Activated naive CD8-positive, alpha-beta T cell treated with anti-CD3 and anti-CD28 coated beads, Interleukin-2, amount 10 ng/mL, durations not matched to agents 7 days and 5 days (primary cell): ENCODE data around the gene TMEM38B. TPM values are rescaled to one million over a fixed set of nuclear protein-coding genes. Genes with fewer than 3 reads are reported as not detected.

ENCODE experiments used
- ATAC-seq: fragments of 150-1000 bp; cut with Tn5 transposase; one replicate; pipeline ENCODE4 v1.10.0; 2021; ENCODE audit warnings: low read depth, moderate library complexity
- POLR2A ChIA-PET: fragments of 350-600 bp; sonication (Branson Sonifier 250); formaldehyde crosslinking; loops from one replicate; lab custom pipeline; 2021; ENCODE audit warnings: antibody characterized with exemption; lab: Charles Lee
- DNase-seq: peaks from one replicate; pipeline ENCODE4 v3.0.0; 2021
- H3K27ac Mint-ChIP-seq: one replicate; pipeline ENCODE4 v1.8.0; 2022; ENCODE audit warnings: mild to moderate bottlenecking, mixed read lengths
- H3K27me3 Mint-ChIP-seq: one replicate; pipeline ENCODE4 v1.8.0; 2022; ENCODE audit warnings: mild to moderate bottlenecking, moderate library complexity, mixed read lengths
- H3K36me3 Mint-ChIP-seq: one replicate; pipeline ENCODE4 v1.8.0; 2021; ENCODE audit warnings: mild to moderate bottlenecking, mixed read lengths
- H3K4me1 Mint-ChIP-seq: one replicate; pipeline ENCODE4 v1.8.0; 2021; ENCODE audit warnings: mixed read lengths
- H3K4me3 Mint-ChIP-seq: one replicate; pipeline ENCODE4 v1.8.0; 2022; ENCODE audit warnings: mild to moderate bottlenecking, moderate library complexity, mixed read lengths
- H3K9me3 Mint-ChIP-seq: one replicate; pipeline ENCODE4 v1.8.0; 2021; ENCODE audit warnings: mixed read lengths
- total RNA-seq, 2 experiments: library from RNA; stranded (reverse); gene quantifications; one replicate each; pipeline ENCODE4 v1.2.3, GENCODE V29; 2021

The TMEM38B gene
- total RNA-seq, 2 experiments from 2014 or later = 8.6 to 9.4 TPM

- POLR2A ChIA-PET = no interaction called here
- ATAC-seq = no peak
- Mint-ChIP-seq H3K36me3 (no peaks in the 10 kb centered on the region), H3K27me3 (peaks cover 2% of the 10 kb centered on the region), H3K4me1 (no peaks in the 10 kb centered on the region), H3K9me3 (no peaks in the 10 kb centered on the region), H3K4me3 (no peak overlapping the region), H3K27ac (no peak overlapping the region)
- DNase-seq = no peak
These were observed 21.6 kb upstream of the TMEM38B start for GRCh38 chr9:105672711-105673234.

- H3K4me3 Mint-ChIP-seq = no peak overlapping the region
These were observed 20.4 kb upstream of the TMEM38B start for GRCh38 chr9:105673850-105674387.

GRCh38 chr9:105676351-105676923 is 17.9 kb upstream of the TMEM38B start:
- POLR2A ChIA-PET = no interaction called here
- Mint-ChIP-seq H3K4me3 (no peak overlapping the region), H3K27ac (no peak overlapping the region), H3K36me3 (no peaks in the 10 kb centered on the region), H3K9me3 (no peaks in the 10 kb centered on the region), H3K27me3 (peaks cover 2% of the 10 kb centered on the region), H3K4me1 (no peaks in the 10 kb centered on the region)
- ATAC-seq (no peak), DNase-seq (no peak)

More at GRCh38 chr9:105673850-105674387, 20.4 kb upstream of the TMEM38B start:
- Mint-ChIP-seq H3K36me3 (no peaks in the 10 kb centered on the region), H3K4me1 (no peaks in the 10 kb centered on the region), H3K9me3 (no peaks in the 10 kb centered on the region), H3K27ac (no peak overlapping the region), H3K27me3 (peaks cover 2% of the 10 kb centered on the region)
- ATAC-seq (no peak), DNase-seq (no peak)
- POLR2A ChIA-PET = no interaction called here

- DNase-seq (no peak), ATAC-seq (no peak)
- POLR2A ChIA-PET = no interaction called here
- Mint-ChIP-seq H3K36me3 (no peaks in the 10 kb centered on the region), H3K27me3 (peaks cover 2% of the 10 kb centered on the region), H3K9me3 (no peaks in the 10 kb centered on the region), H3K4me1 (no peaks in the 10 kb centered on the region), H3K4me3 (no peak overlapping the region), H3K27ac (no peak overlapping the region)
These were observed 16.2 kb upstream of the TMEM38B start for GRCh38 chr9:105678163-105678562.

GRCh38 chr9:105678781-105679180 is 15.6 kb upstream of the TMEM38B start:
- no peak overlapping the region for H3K4me3 Mint-ChIP-seq
- POLR2A ChIA-PET = no interaction called here

GRCh38 chr9:105679257-105680022 is 14.9 kb upstream of the TMEM38B start:
- ATAC-seq = no peak
- H3K27me3 Mint-ChIP-seq = peaks cover 2% of the 10 kb centered on the region
- POLR2A ChIA-PET = no interaction called here

More at GRCh38 chr9:105678781-105679180, 15.6 kb upstream of the TMEM38B start:
- DNase-seq (no peak), ATAC-seq (no peak)
- Mint-ChIP-seq H3K36me3 (no peaks in the 10 kb centered on the region), H3K9me3 (no peaks in the 10 kb centered on the region), H3K4me1 (no peaks in the 10 kb centered on the region), H3K27me3 (peaks cover 2% of the 10 kb centered on the region), H3K27ac (no peak overlapping the region)

GRCh38 chr9:105681313-105681712 is 13.0 kb upstream of the TMEM38B start:
- ATAC-seq = no peak
- Mint-ChIP-seq H3K27me3 (peaks cover 4% of the 10 kb centered on the region), H3K9me3 (no peaks in the 10 kb centered on the region), H3K27ac (no peak overlapping the region), H3K4me3 (no peak overlapping the region), H3K4me1 (no peaks in the 10 kb centered on the region), H3K36me3 (no peaks in the 10 kb centered on the region)
- POLR2A ChIA-PET = no interaction called here
- DNase-seq = no peak

More at GRCh38 chr9:105679257-105680022, 14.9 kb upstream of the TMEM38B start:
- H3K4me3 Mint-ChIP-seq = no peak overlapping the region
- H3K36me3 Mint-ChIP-seq = no peaks in the 10 kb centered on the region
- DNase-seq = no peak
- no peaks in the 10 kb centered on the region for H3K9me3 Mint-ChIP-seq
- no peak overlapping the region for H3K27ac Mint-ChIP-seq
- no peaks in the 10 kb centered on the region for H3K4me1 Mint-ChIP-seq

- Mint-ChIP-seq H3K9me3 (no peaks in the 10 kb centered on the region), H3K27ac (no peak overlapping the region), H3K36me3 (no peaks in the 10 kb centered on the region), H3K4me1 (no peaks in the 10 kb centered on the region), H3K4me3 (no peak overlapping the region), H3K27me3 (peaks cover 4% of the 10 kb centered on the region)
- DNase-seq = no peak
- no peak for ATAC-seq
- POLR2A ChIA-PET = no interaction called here
These were observed 12.6 kb upstream of the TMEM38B start for GRCh38 chr9:105681724-105682123.

- Mint-ChIP-seq H3K4me3 (no peak overlapping the region), H3K9me3 (no peaks in the 10 kb centered on the region), H3K4me1 (no peaks in the 10 kb centered on the region), H3K27me3 (peaks cover 9% of the 10 kb centered on the region), H3K36me3 (no peaks in the 10 kb centered on the region), H3K27ac (no peak overlapping the region)
- ATAC-seq (no peak), DNase-seq (no peak)
- POLR2A ChIA-PET = no interaction called here
These were observed 10.6 kb upstream of the TMEM38B start for GRCh38 chr9:105683688-105684275.

GRCh38 chr9:105686936-105687335 is 7.4 kb upstream of the TMEM38B start:
- no peaks in the 10 kb centered on the region for H3K4me1 Mint-ChIP-seq
- H3K27ac Mint-ChIP-seq = no peak overlapping the region
- H3K36me3 Mint-ChIP-seq = no peaks in the 10 kb centered on the region
- POLR2A ChIA-PET = no interaction called here
- no peak for ATAC-seq
- peaks cover 22% of the 10 kb centered on the region for H3K27me3 Mint-ChIP-seq
- H3K9me3 Mint-ChIP-seq = no peaks in the 10 kb centered on the region
- no peak for DNase-seq
- H3K4me3 Mint-ChIP-seq = no peak overlapping the region

GRCh38 chr9:105690742-105691141 is 3.6 kb upstream of the TMEM38B start:
- ATAC-seq (no peak), DNase-seq (no peak)
- POLR2A ChIA-PET = no interaction called here
- H3K27ac Mint-ChIP-seq = no peak overlapping the region
- H3K4me1 Mint-ChIP-seq = peaks cover 11% of the 10 kb centered on the region
- H3K4me3 Mint-ChIP-seq = no peak overlapping the region
- H3K27me3 Mint-ChIP-seq = peaks cover 38% of the 10 kb centered on the region
- no peaks in the 10 kb centered on the region for H3K9me3 Mint-ChIP-seq
- no peaks in the 10 kb centered on the region for H3K36me3 Mint-ChIP-seq

GRCh38 chr9:105693435-105694189 is 729 bp upstream of the TMEM38B start:
- Mint-ChIP-seq H3K4me3 (peak overlapping the region; percentile 79), H3K27me3 (peaks cover 30% of the 10 kb centered on the region), H3K27ac (no peak overlapping the region), H3K9me3 (no peaks in the 10 kb centered on the region), H3K4me1 (peaks cover 12% of the 10 kb centered on the region), H3K36me3 (no peaks in the 10 kb centered on the region)
- no peak for DNase-seq
- ATAC-seq = no peak
- POLR2A ChIA-PET = no interaction called here
